Measurements from ENCODE around the gene ACTL8. TPM values are rescaled to one million over a fixed set of nuclear protein-coding genes. Genes with fewer than 3 reads are reported as not detected.

ACTL8 gene
- total RNA-seq, 4 donors from 2014 or later, result not detected

GRCh38 chr1:17847111-17847510, 92.0 kb downstream of the ACTL8 start:
- H3K27ac ChIP-seq, result no peak overlapping the region
- 35 to 50% methylated on average over 1 to 3 of the region's 3 CpGs for WGBS, 2 donors (ENCODE audit: low coverage in 1 of 2)
- intact Hi-C loops (cut with DNase I; ENCODE audit: low total_unique reads) (loop anchor here (5.0 kb wide), 1 partner anchor 1175 kb away; no protein-coding TSS in a partner anchor), in situ Hi-C loops (cut with MboI; ENCODE audit: low pct_ligation_motif_present in 1 of 4, low pct_unique_long_range_greater_than_20kb in 1 of 4, low sequenced_read_pairs in 3 of 4) (loop anchor here in 2 of 4 donors (25.0 kb wide), 1 partner anchor 360 kb away; no protein-coding TSS in a partner anchor)
- TF ChIP-seq CTCF (IDR thresholded peaks at IDR 0.05), result no peak
- no peak for TF ChIP-seq EP300 (IDR thresholded peaks at IDR 0.05; ENCODE audit: low read depth)
- H3K27me3 ChIP-seq, result peaks cover 25% of the 10 kb centered on the region
- H3K4me3 ChIP-seq, result no peak overlapping the region
- DNase-seq, result no peak
- H3K9me3 ChIP-seq, result no peaks in the 10 kb centered on the region
- H3K4me1 ChIP-seq, result no peaks in the 10 kb centered on the region
- no peaks in the 10 kb centered on the region for H3K36me3 ChIP-seq

- H3K27ac ChIP-seq, result no peak overlapping the region
- no peaks in the 10 kb centered on the region for H3K9me3 ChIP-seq
- no peak for TF ChIP-seq CTCF (IDR thresholded peaks at IDR 0.05)
- TF ChIP-seq POLR2A (IDR thresholded peaks at IDR 0.05), result no peak
- no peak for TF ChIP-seq POLR2AphosphoS5 (IDR thresholded peaks at IDR 0.05)
- intact Hi-C loops (cut with DNase I; ENCODE audit: low total_unique reads), result loop anchor here (5.0 kb wide), 1 partner anchor 1173 kb away; no protein-coding TSS in a partner anchor
- H3K27me3 ChIP-seq, result peaks cover 10% of the 10 kb centered on the region
- in situ Hi-C loops (cut with MboI; ENCODE audit: low pct_ligation_motif_present in 1 of 4, low pct_unique_long_range_greater_than_20kb in 1 of 4, low sequenced_read_pairs in 3 of 4), result loop anchor here in 2 of 4 donors (25.0 kb wide), 1 partner anchor 362 kb away; no protein-coding TSS in a partner anchor
- no peak for DNase-seq
- WGBS, 2 donors (ENCODE audit: low coverage in 1 of 2), result 66 to 80% methylated on average over 3 of the region's 3 CpGs
- no peaks in the 10 kb centered on the region for H3K4me1 ChIP-seq
- no peaks in the 10 kb centered on the region for H3K36me3 ChIP-seq
- no peak overlapping the region for H3K4me3 ChIP-seq
Measured at GRCh38 chr1:17849216-17849615, 94.1 kb downstream of the ACTL8 start.

- DNase-seq, result no peak
- no peak overlapping the region for H3K4me3 ChIP-seq
- H3K27me3 ChIP-seq, result peaks cover 2% of the 10 kb centered on the region
- TF ChIP-seq EP300 (IDR thresholded peaks at IDR 0.05; ENCODE audit: low read depth), result no peak
- no peak for TF ChIP-seq POLR2AphosphoS5 (IDR thresholded peaks at IDR 0.05)
- TF ChIP-seq POLR2A (IDR thresholded peaks at IDR 0.05), result no peak
- TF ChIP-seq CTCF (IDR thresholded peaks at IDR 0.05), result no peak
- intact Hi-C loops (cut with DNase I; ENCODE audit: low total_unique reads), result no loop called here
- H3K9me3 ChIP-seq, result no peaks in the 10 kb centered on the region
- WGBS, 2 donors (ENCODE audit: low coverage in 1 of 2), result 50 to 69% methylated on average over 5 to 8 of the region's 8 CpGs
- H3K27ac ChIP-seq, result no peak overlapping the region
- in situ Hi-C loops (cut with MboI; ENCODE audit: low pct_ligation_motif_present in 1 of 4, low pct_unique_long_range_greater_than_20kb in 1 of 4, low sequenced_read_pairs in 3 of 4), result no loop called here
- H3K36me3 ChIP-seq, result no peaks in the 10 kb centered on the region
- H3K4me1 ChIP-seq, result no peaks in the 10 kb centered on the region
Measured at GRCh38 chr1:17851056-17851455, 95.9 kb downstream of the ACTL8 start.

DNA sequence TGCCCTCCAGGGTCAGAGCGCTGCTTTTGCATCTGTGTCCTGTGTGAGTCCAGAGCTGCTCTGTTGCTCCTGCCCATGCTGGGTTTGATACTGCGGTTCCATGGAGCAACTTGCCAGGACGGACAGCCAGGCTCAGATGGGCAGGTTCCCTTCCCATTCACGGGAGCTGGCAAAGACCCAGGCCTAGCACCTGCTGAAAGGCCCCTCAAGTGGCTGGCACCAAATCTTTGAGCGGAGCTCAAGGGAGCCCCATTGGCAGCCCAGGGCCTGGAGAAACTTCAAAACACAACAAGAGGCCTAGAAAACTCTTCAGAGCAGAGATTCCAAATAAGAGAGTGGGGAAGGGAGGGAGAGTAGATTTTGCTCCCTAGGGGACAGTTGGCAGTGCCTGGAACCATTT, 97.2 kb downstream of the ACTL8 start:
- no peaks in the 10 kb centered on the region for H3K36me3 ChIP-seq
- H3K9me3 ChIP-seq, result no peaks in the 10 kb centered on the region
- intact Hi-C loops (cut with DNase I; ENCODE audit: low total_unique reads) (no loop called here), in situ Hi-C loops (cut with MboI; ENCODE audit: low pct_ligation_motif_present in 1 of 4, low pct_unique_long_range_greater_than_20kb in 1 of 4, low sequenced_read_pairs in 3 of 4) (no loop called here)
- H3K27ac ChIP-seq, result no peak overlapping the region
- DNase-seq, result no peak
- 82% methylated on average over 5 of the region's 5 CpGs; no CpG with 5 or more reads in 1 of the 2 donors for WGBS, 2 donors (ENCODE audit: low coverage in 1 of 2)
- H3K4me1 ChIP-seq, result no peaks in the 10 kb centered on the region
- H3K27me3 ChIP-seq, result peaks cover 4% of the 10 kb centered on the region
- H3K4me3 ChIP-seq, result no peak overlapping the region
- TF ChIP-seq POLR2A (IDR thresholded peaks at IDR 0.05), result no peak

DNA sequence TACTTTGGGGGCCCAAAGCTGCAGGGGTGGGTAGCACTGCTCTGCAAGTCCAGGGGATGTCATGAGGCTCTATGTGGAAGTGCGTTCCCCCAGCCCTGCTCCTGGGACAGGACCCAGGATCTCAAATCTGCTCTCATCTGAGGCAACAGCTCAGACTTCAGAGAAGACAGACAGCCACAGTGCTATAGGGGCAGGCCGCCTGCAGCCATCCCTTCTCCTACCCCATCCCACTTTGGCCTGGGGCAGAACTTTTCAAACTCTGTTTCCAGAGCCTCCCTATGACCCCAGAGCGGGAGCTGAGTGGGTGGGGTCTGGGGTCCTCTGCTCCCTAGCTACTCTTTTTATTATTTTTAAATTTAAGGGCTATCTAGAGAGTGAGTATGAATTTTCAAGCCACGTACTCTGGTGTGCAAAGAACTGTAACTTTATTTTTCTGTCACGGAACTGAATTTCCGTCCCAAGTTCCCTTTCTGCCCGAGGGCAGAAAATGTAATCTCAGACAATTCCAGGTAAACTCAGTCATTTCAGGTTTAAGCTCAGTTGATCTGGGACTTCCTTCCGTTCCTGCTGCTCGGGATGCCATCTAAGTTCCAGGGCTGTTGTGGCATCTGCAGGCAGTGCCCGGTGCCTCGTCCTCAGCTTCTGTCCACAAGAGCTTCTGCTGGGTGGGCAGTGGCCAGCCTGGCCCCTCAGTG, 98.3 kb downstream of the ACTL8 start:
- 77 to 80% methylated on average over 5 to 11 of the region's 11 CpGs for WGBS, 2 donors (ENCODE audit: low coverage in 1 of 2)
- Histone ChIP-seq H3K36me3 (no peaks in the 10 kb centered on the region), H3K27ac (no peak overlapping the region), H3K4me1 (no peaks in the 10 kb centered on the region), H3K9me3 (no peaks in the 10 kb centered on the region), H3K27me3 (peaks cover 4% of the 10 kb centered on the region), H3K4me3 (no peak overlapping the region)
- no peak for DNase-seq
- in situ Hi-C loops (cut with MboI; ENCODE audit: low pct_ligation_motif_present in 1 of 4, low pct_unique_long_range_greater_than_20kb in 1 of 4, low sequenced_read_pairs in 3 of 4), result no loop called here
- TF ChIP-seq EP300 (IDR thresholded peaks at IDR 0.05; ENCODE audit: low read depth), result no peak
- TF ChIP-seq POLR2A (IDR thresholded peaks at IDR 0.05), result no peak
- no peak for TF ChIP-seq CTCF (IDR thresholded peaks at IDR 0.05)
- no peak for TF ChIP-seq POLR2AphosphoS5 (IDR thresholded peaks at IDR 0.05)
- intact Hi-C loops (cut with DNase I; ENCODE audit: low total_unique reads), result no loop called here
